HepG2 (cell line): ENCODE results near the gene TCF7L2. TPM values are rescaled to one million over a fixed set of nuclear protein-coding genes. Genes with fewer than 3 reads are reported as not detected.

Experiments
- ARNTL ChIP-seq: sonication (generic); formaldehyde crosslinking; IDR thresholded peaks from 2 replicates; pipeline ENCODE4 v1.4.0; 2020; ENCODE audit warnings: mild to moderate bottlenecking, missing genetic modification reagents
- CCAR2 ChIP-seq: fragments of 200-400 bp; formaldehyde crosslinking; optimal IDR thresholded peaks from 2 replicates; pipeline ENCODE3; 2018; ENCODE audit warnings: low read depth, mild to moderate bottlenecking, low read length, moderate library complexity
- HNF1A ChIP-seq, 2 experiments: sonication (generic) in 1 of 2; formaldehyde crosslinking in 1 of 2; IDR thresholded peaks; 2 replicates each; pipeline versions ENCODE4 v1.4.0 to v1.6.1; 2016 to 2020; ENCODE audit warnings: borderline replicate concordance in 1 of 2, low read depth in 1 of 2, mild to moderate bottlenecking in 1 of 2, missing genetic modification reagents in 1 of 2
- MTF2 ChIP-seq: sonication (generic); formaldehyde crosslinking; IDR thresholded peaks from 2 replicates; pipeline ENCODE4 v1.5.0; 2020; ENCODE audit warnings: missing genetic modification reagents, borderline replicate concordance
- NFE2 ChIP-seq: sonication (generic); formaldehyde crosslinking; IDR thresholded peaks from 2 replicates; pipeline ENCODE4 v1.4.0; 2020; ENCODE audit warnings: missing genetic modification reagents
- NONO ChIP-seq, 2 experiments: fragments of 450-650 bp in 1 of 2; sonication (generic) in 1 of 2; formaldehyde crosslinking in 1 of 2; IDR thresholded peaks in 1 of 2; conservative IDR thresholded peaks in 1 of 2; 2 replicates each; pipeline versions ENCODE4 v1.6.1 to v1.8.0; 2017 to 2022; ENCODE audit warnings: mild to moderate bottlenecking in 1 of 2, missing genetic modification reagents in 1 of 2, moderate library complexity in 1 of 2
- PHF5A ChIP-seq: IDR thresholded peaks from one replicate; pipeline ENCODE4 v1.6.1; 2018; ENCODE audit warnings: low read depth, missing genetic modification reagents; ENCODE audit not compliant: unreplicated experiment
- POGZ ChIP-seq: sonication (generic); formaldehyde crosslinking; IDR thresholded peaks from 2 replicates; pipeline ENCODE4 v1.4.0; 2020; ENCODE audit warnings: mild to moderate bottlenecking, missing genetic modification reagents
- POLR2AphosphoS2 ChIP-seq: IDR thresholded peaks from 2 replicates; pipeline ENCODE4 v1.6.1; 2011; ENCODE audit warnings: low read depth, low read length, improper control_type of control experiment
- RCOR2 ChIP-seq: IDR thresholded peaks from 2 replicates; pipeline ENCODE4 v1.6.1; 2016; ENCODE audit warnings: missing biosample characterization, missing genetic modification reagents
- SIX1 ChIP-seq: sonication (generic); formaldehyde crosslinking; IDR thresholded peaks from 2 replicates; pipeline ENCODE4 v1.4.0; 2020; ENCODE audit warnings: missing genetic modification reagents, borderline replicate concordance
- SP2 ChIP-seq: sonication (generic); formaldehyde crosslinking; IDR thresholded peaks from 2 replicates; pipeline ENCODE4 v1.5.1; 2020; ENCODE audit warnings: mild to moderate bottlenecking, missing genetic modification reagents
- STAT6 ChIP-seq: sonication (generic); formaldehyde crosslinking; IDR thresholded peaks from 2 replicates; pipeline ENCODE4 v1.4.0; 2020; ENCODE audit warnings: missing genetic modification reagents, mild to moderate bottlenecking, borderline replicate concordance
- TRIM24 ChIP-seq: sonication (generic); formaldehyde crosslinking; IDR thresholded peaks from 2 replicates; pipeline ENCODE4 v1.8.0; 2022; ENCODE audit warnings: mild to moderate bottlenecking, missing genetic modification reagents
- ZBTB2 ChIP-seq: sonication (generic); formaldehyde crosslinking; IDR thresholded peaks from 2 replicates; pipeline ENCODE4 v1.8.0; 2022; ENCODE audit warnings: low read depth, missing genetic modification reagents
- ZNF225 ChIP-seq: sonication (generic); formaldehyde crosslinking; IDR thresholded peaks from 2 replicates; pipeline ENCODE4 v1.4.0; 2020; ENCODE audit warnings: mild to moderate bottlenecking, missing genetic modification reagents
- ZNF33A ChIP-seq: sonication (generic); formaldehyde crosslinking; IDR thresholded peaks from 2 replicates; pipeline ENCODE4 v1.5.1; 2020; ENCODE audit warnings: missing genetic modification reagents, mild to moderate bottlenecking, moderate library complexity, borderline replicate concordance
- ZNF343 ChIP-seq: sonication (generic); formaldehyde crosslinking; IDR thresholded peaks from 2 replicates; pipeline ENCODE4 v1.4.0; 2020; ENCODE audit warnings: mild to moderate bottlenecking, missing genetic modification reagents
- ZNF44 ChIP-seq: sonication (generic); formaldehyde crosslinking; IDR thresholded peaks from 2 replicates; pipeline ENCODE4 v1.5.1; 2020; ENCODE audit warnings: mild to moderate bottlenecking, missing genetic modification reagents
- ZNF746 ChIP-seq: sonication (generic); formaldehyde crosslinking; IDR thresholded peaks from 2 replicates; pipeline ENCODE4 v1.8.0; 2022; ENCODE audit warnings: mild to moderate bottlenecking, missing genetic modification reagents
- ZNF768 ChIP-seq: sonication (generic); formaldehyde crosslinking; IDR thresholded peaks from 2 replicates; pipeline ENCODE4 v1.4.0; 2020; ENCODE audit warnings: missing genetic modification reagents
- polyA plus RNA-seq, 8 experiments: library from polyadenylated mRNA; depleted of rRNA in 3 of 8; stranded (reverse) in 7 of 8; unstranded in 1 of 8; fragments of >200 nt; fragmentation: Illumina TruSeq in 4 of 8; extraction: Trizol in 4 of 8; gene quantifications; 2 replicates each; pipeline versions ENCODE4 v1.2.1 to v1.2.3, GENCODE V29; 2011 to 2016; ENCODE audit warnings: low read depth in 4 of 8, missing spikeins in 1 of 8, mixed read lengths in 1 of 8; ENCODE audit not compliant: insufficient read depth in 1 of 8
- total RNA-seq, 5 experiments: library from RNA; depleted of rRNA; stranded (reverse); fragments of >200 nt; fragmentation: Illumina TruSeq; extraction: Trizol; gene quantifications; 2 replicates each; pipeline ENCODE4 v1.2.3, GENCODE V29; 2016; ENCODE audit warnings: low read depth in 1 of 5

TCF7L2 gene
- total and polyA plus RNA-seq, 2 of the 13 experiments (the other 11 are each of a cell fraction or from before 2014, with no cell fraction given) = 3.9 to 13.7 TPM

- TF ChIP-seq STAT6 (no peak), RCOR2 (CRISPR knock-in tag) (peak; percentile 32; the same call in 1 of the 2 replicates), NFE2 (CRISPR knock-in tag) (no peak), MTF2 (no peak), NONO (IDR thresholded peaks at IDR 0.05) (no peak), NONO (CRISPR knock-in tag; conservative IDR thresholded peaks at IDR 0.05) (0 out of 2 replicates have a peak, but pooled peaks have one; percentile 41), SP2 (CRISPR knock-in tag) (no peak), PHF5A (no peak), SIX1 (CRISPR knock-in tag) (no peak), CCAR2 (no peak), ZNF225 (CRISPR knock-in tag) (no peak), ZNF746 (CRISPR knock-in tag) (no peak), ZBTB2 (no peak), POLR2AphosphoS2 (no peak), ZNF33A (no peak), ARNTL (CRISPR knock-in tag) (peak; percentile 60; the same call in 1 of the 2 replicates), HNF1A (IDR thresholded peaks at IDR 0.05; ENCODE audit: low read depth) (no peak), HNF1A (CRISPR knock-in tag; IDR thresholded peaks at IDR 0.05; ENCODE audit: borderline replicate concordance) (peak; percentile 62; the same call in 1 of the 2 replicates), POGZ (CRISPR knock-in tag) (peak; percentile 46), TRIM24 (no peak), ZNF44 (CRISPR knock-in tag) (no peak), ZNF768 (no peak), ZNF343 (no peak)
Measured at GRCh38 chr10:113019692-113020474, 69.8 kb downstream of the TCF7L2 start (continued).
